Aorta (tissue), 5 donors: ENCODE data around the gene THSD4. TPM values are rescaled to one million over a fixed set of nuclear protein-coding genes. Genes with fewer than 3 reads are reported as not detected.
A peak's percentile ranks its signal among the peaks of the same experiment; 100 is the strongest.

Experiments
- ATAC-seq: fragments of 200-7000 bp; cut with Tn5 transposase; one replicate; pipeline ENCODE4 v1.9.1; 2022; ENCODE audit warnings: moderate library complexity; ENCODE audit not compliant: low FRiP score
- DNase-seq, 2 donors: peaks; one replicate each; pipeline ENCODE4 v3.0.0-alpha.2; 2020
- H3K27ac ChIP-seq, 2 donors: one replicate each; pipeline ENCODE4 v1.5.1; 2013; ENCODE audit warnings: low read length in 2 of 2, mild to moderate bottlenecking in 2 of 2, moderate library complexity in 2 of 2, control low read depth in 1 of 2, inconsistent platforms in 1 of 2, low read depth in 1 of 2
- H3K27me3 ChIP-seq, 2 donors: one replicate each; pipeline ENCODE4 v1.6.1; 2013; ENCODE audit warnings: control low read depth in 1 of 2, low read length in 1 of 2, mild to moderate bottlenecking in 1 of 2, moderate library complexity in 1 of 2; ENCODE audit not compliant: insufficient read depth in 2 of 2, control insufficient read depth in 1 of 2
- H3K36me3 ChIP-seq, 2 donors: one replicate each; pipeline ENCODE4 v1.6.1; 2013; ENCODE audit warnings: control low read depth in 1 of 2, low read length in 1 of 2, mild to moderate bottlenecking in 1 of 2; ENCODE audit not compliant: insufficient read depth in 2 of 2, control insufficient read depth in 1 of 2
- H3K4me1 ChIP-seq, 2 donors: one replicate each; pipeline ENCODE4 v1.6.1; 2013; ENCODE audit warnings: low read length in 2 of 2, control low read depth in 1 of 2, mild to moderate bottlenecking in 1 of 2, moderate library complexity in 1 of 2; ENCODE audit not compliant: insufficient read depth in 2 of 2, control insufficient read depth in 1 of 2
- H3K4me3 ChIP-seq, 2 donors: one replicate each; pipeline ENCODE4 v1.5.1; 2013; ENCODE audit warnings: low read length in 2 of 2, control low read depth in 1 of 2, mild to moderate bottlenecking in 1 of 2
- H3K9me3 ChIP-seq: one replicate; pipeline ENCODE4 v1.6.1; 2013; ENCODE audit warnings: mild to moderate bottlenecking, low read length; ENCODE audit not compliant: control insufficient read depth
- WGBS, 2 donors: extraction: QIAGEN DNeasy Blood & Tissue Kit; methylation state at CpG; one replicate each; pipeline ENCODE4 v1.1.7; 2013; 5-methylcytosine and 5-hydroxymethylcytosine counted together
- intact Hi-C, 2 donors: fragments of 100-400 bp; cut with DNase I; formaldehyde crosslinking; loops; one replicate each; pipeline versions ENCODE4 v1.14.2 to v1.15.0; 2022
- polyA plus RNA-seq, 2 donors: library from polyadenylated mRNA; stranded (reverse); fragments of 200-250 nt; gene quantifications; one replicate each; pipeline ENCODE4 v1.2.3, GENCODE V29; 2013
- total RNA-seq, 2 donors: library from RNA; stranded (reverse); fragmentation: NEBNext Ultra II Directional; extraction: Animal tissue kit (Norgen Biotek cat#: 25700); gene quantifications; one replicate each; pipeline ENCODE4 v1.2.1, GENCODE V29; 2021
- donor health status: healthy with polysubstance abuse.
- donor health status: Bipolar disorder and iron deficiency.
- donor health status: DM: no; HTN: no; CAD: no.
- donor health status: DM: no; HTN: no; CAD: no.
- donor health status: DM: yes; HTN: yes; CAD: no.

The THSD4 gene
- total and polyA plus RNA-seq, 4 donors, result 6.3 to 143 (median 30.3) TPM

- intact Hi-C loops, result no loop called here
- Histone ChIP-seq H3K9me3 (no peaks in the 10 kb centered on the region), H3K36me3 (no peaks in the 10 kb centered on the region), H3K4me1 (peaks cover 3 to 4% of the 10 kb centered on the region in 2 donors), H3K27me3 (no peaks in the 10 kb centered on the region), H3K4me3 (no peak overlapping the region), H3K27ac (peak overlapping the region; percentile 23 to 81)
- 3 to 4% methylated on average over 1 of the region's 1 CpG for WGBS, 2 donors
- DNase-seq (no peak), ATAC-seq (no peak)
Measured at GRCh38 chr15:71080705-71081104, 34.6 kb upstream of the THSD4 start.

GRCh38 chr15:71082803-71083202 is 32.5 kb upstream of the THSD4 start:
- Histone ChIP-seq H3K27ac (peak overlapping the region; percentile 92 to 95), H3K9me3 (no peaks in the 10 kb centered on the region), H3K4me1 (peaks cover 3 to 4% of the 10 kb centered on the region in 2 donors), H3K36me3 (no peaks in the 10 kb centered on the region), H3K27me3 (no peaks in the 10 kb centered on the region), H3K4me3 (no peak overlapping the region)
- peak; percentile 57 to 79 for DNase-seq
- intact Hi-C loops, result no loop called here
- ATAC-seq, result peak; percentile 59
- WGBS, 2 donors, result 1 to 4% methylated on average over 5 of the region's 5 CpGs

- WGBS, 2 donors, result 2 to 5% methylated on average over 5 of the region's 5 CpGs
- Histone ChIP-seq H3K9me3 (no peaks in the 10 kb centered on the region), H3K27me3 (no peaks in the 10 kb centered on the region), H3K27ac (peak overlapping the region; percentile 84 to 89), H3K4me3 (no peak overlapping the region), H3K4me1 (peaks cover 3 to 4% of the 10 kb centered on the region in 2 donors), H3K36me3 (no peaks in the 10 kb centered on the region)
- peak; percentile 86 for ATAC-seq
- intact Hi-C loops, result no loop called here
- peak; percentile 80 to 87 for DNase-seq
Measured at GRCh38 chr15:71083349-71083748, 31.9 kb upstream of the THSD4 start.

GRCh38 chr15:71084264-71084663 is 31.0 kb upstream of the THSD4 start:
- DNase-seq (no peak), ATAC-seq (no peak)
- H3K27me3 ChIP-seq, result no peaks in the 10 kb centered on the region
- no peaks in the 10 kb centered on the region for H3K9me3 ChIP-seq
- peak overlapping the region; percentile 84 to 89 for H3K27ac ChIP-seq
- intact Hi-C loops, result no loop called here
- 96 to 100% methylated on average over 2 of the region's 2 CpGs for WGBS, 2 donors
- H3K4me1 ChIP-seq, result peaks cover 0 to 4% of the 10 kb centered on the region in 2 donors
- no peaks in the 10 kb centered on the region for H3K36me3 ChIP-seq
- no peak overlapping the region for H3K4me3 ChIP-seq

GRCh38 chr15:71085809-71086208 is 29.5 kb upstream of the THSD4 start:
- 91 to 96% methylated on average over 3 of the region's 3 CpGs for WGBS, 2 donors
- no peak for ATAC-seq

GRCh38 chr15:71088155-71088554 is 27.1 kb upstream of the THSD4 start:
- no peaks in the 10 kb centered on the region for H3K4me1 ChIP-seq
- no peaks in the 10 kb centered on the region for H3K9me3 ChIP-seq
- DNase-seq (no peak), ATAC-seq (no peak)
- no peaks in the 10 kb centered on the region for H3K36me3 ChIP-seq
- no peak overlapping the region for H3K27ac ChIP-seq
- intact Hi-C loops, result no loop called here
- no peaks in the 10 kb centered on the region for H3K27me3 ChIP-seq
- H3K4me3 ChIP-seq, result no peak overlapping the region

More at GRCh38 chr15:71085809-71086208, 29.5 kb upstream of the THSD4 start:
- no peak overlapping the region for H3K27ac ChIP-seq
- H3K4me3 ChIP-seq, result no peak overlapping the region
- H3K36me3 ChIP-seq, result no peaks in the 10 kb centered on the region
- H3K9me3 ChIP-seq, result no peaks in the 10 kb centered on the region
- intact Hi-C loops, result no loop called here
- peaks cover 0 to 4% of the 10 kb centered on the region in 2 donors for H3K4me1 ChIP-seq
- H3K27me3 ChIP-seq, result no peaks in the 10 kb centered on the region
- no peak for DNase-seq

GRCh38 chr15:71088683-71089082 is 26.6 kb upstream of the THSD4 start:
- Histone ChIP-seq H3K27me3 (no peaks in the 10 kb centered on the region), H3K4me1 (peaks cover 0 to 2% of the 10 kb centered on the region in 2 donors), H3K27ac (no peak overlapping the region), H3K4me3 (no peak overlapping the region), H3K9me3 (no peaks in the 10 kb centered on the region), H3K36me3 (no peaks in the 10 kb centered on the region)
- intact Hi-C loops, result no loop called here
- 91 to 97% methylated on average over 1 of the region's 1 CpG for WGBS, 2 donors
- ATAC-seq, result no peak
- DNase-seq, result no peak

GRCh38 chr15:71089801-71090200 is 25.5 kb upstream of the THSD4 start:
- Histone ChIP-seq H3K9me3 (no peaks in the 10 kb centered on the region), H3K4me3 (no peak overlapping the region), H3K27ac (no peak overlapping the region), H3K27me3 (no peaks in the 10 kb centered on the region), H3K36me3 (no peaks in the 10 kb centered on the region), H3K4me1 (peaks cover 0 to 2% of the 10 kb centered on the region in 2 donors)
- DNase-seq (no peak), ATAC-seq (no peak)
- intact Hi-C loops, result no loop called here
- 7 to 12% methylated on average over 1 of the region's 1 CpG for WGBS, 2 donors

GRCh38 chr15:71091601-71092000 is 23.7 kb upstream of the THSD4 start:
- Histone ChIP-seq H3K4me1 (peaks cover 0 to 2% of the 10 kb centered on the region in 2 donors), H3K4me3 (no peak overlapping the region), H3K9me3 (no peaks in the 10 kb centered on the region), H3K27me3 (no peaks in the 10 kb centered on the region), H3K27ac (no peak overlapping the region), H3K36me3 (no peaks in the 10 kb centered on the region)
- ATAC-seq, result no peak
- DNase-seq, result no peak
- intact Hi-C loops, result no loop called here
- 93 to 95% methylated on average over 1 of the region's 1 CpG for WGBS, 2 donors
